ENCODE measurements around the gene OSBPL7.

DNA sequence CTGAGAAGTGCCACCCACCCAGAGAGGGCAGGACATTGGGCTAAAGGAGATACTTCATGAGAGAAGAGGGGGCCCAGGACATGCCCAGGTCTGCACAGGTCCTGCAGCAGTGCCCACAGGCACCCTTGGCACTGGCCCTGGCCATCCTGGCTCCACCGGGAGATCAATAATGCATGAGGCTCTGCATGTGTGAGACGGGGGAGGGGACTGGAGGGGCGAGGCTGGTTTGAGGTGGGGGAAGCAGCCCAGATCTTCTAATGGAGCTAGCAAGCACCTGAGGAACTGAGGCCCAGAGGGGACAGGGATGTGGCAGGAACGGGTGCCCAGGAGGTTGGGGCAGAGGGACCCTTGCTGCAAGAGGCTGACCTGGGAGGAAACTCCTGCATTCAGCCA lies 567 bp downstream of the OSBPL7 start:
- TF ChIP-seq, protein P1, sequence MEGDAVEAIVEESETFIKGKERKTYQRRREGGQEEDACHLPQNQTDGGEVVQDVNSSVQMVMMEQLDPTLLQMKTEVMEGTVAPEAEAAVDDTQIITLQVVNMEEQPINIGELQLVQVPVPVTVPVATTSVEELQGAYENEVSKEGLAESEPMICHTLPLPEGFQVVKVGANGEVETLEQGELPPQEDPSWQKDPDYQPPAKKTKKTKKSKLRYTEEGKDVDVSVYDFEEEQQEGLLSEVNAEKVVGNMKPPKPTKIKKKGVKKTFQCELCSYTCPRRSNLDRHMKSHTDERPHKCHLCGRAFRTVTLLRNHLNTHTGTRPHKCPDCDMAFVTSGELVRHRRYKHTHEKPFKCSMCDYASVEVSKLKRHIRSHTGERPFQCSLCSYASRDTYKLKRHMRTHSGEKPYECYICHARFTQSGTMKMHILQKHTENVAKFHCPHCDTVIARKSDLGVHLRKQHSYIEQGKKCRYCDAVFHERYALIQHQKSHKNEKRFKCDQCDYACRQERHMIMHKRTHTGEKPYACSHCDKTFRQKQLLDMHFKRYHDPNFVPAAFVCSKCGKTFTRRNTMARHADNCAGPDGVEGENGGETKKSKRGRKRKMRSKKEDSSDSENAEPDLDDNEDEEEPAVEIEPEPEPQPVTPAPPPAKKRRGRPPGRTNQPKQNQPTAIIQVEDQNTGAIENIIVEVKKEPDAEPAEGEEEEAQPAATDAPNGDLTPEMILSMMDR (IDR thresholded peaks at IDR 0.05 in 4 of 5, conservative IDR thresholded peaks at IDR 0.05 in 1 of 5) = no peak
- no peak for TF ChIP-seq POLR2A (IDR thresholded peaks at IDR 0.05)
